HG03571 (cell line): Measurements from ENCODE around the gene DPP10.

Source experiments
- ATAC-seq: cut with Tn5 transposase; IDR thresholded peaks from one replicate; pipeline ENCODE4 v1.9.1; 2021; ENCODE audit not compliant: unreplicated experiment

DPP10 gene

GRCh38 chr2:115115135-115115534, 672.7 kb downstream of the DPP10 start:
- ATAC-seq = no peak

- ATAC-seq = no peak
These were observed 675.9 kb downstream of the DPP10 start for GRCh38 chr2:115118306-115118705.

- no peak for ATAC-seq
These were observed 676.6 kb downstream of the DPP10 start for GRCh38 chr2:115119086-115119485.

- ATAC-seq = no peak
These were observed 680.3 kb downstream of the DPP10 start for GRCh38 chr2:115122701-115123100.

- no peak for ATAC-seq
These were observed 682.4 kb downstream of the DPP10 start for GRCh38 chr2:115124817-115125216.

GRCh38 chr2:115129536-115129935, 687.1 kb downstream of the DPP10 start:
- ATAC-seq = no peak

GRCh38 chr2:115160531-115161080, 718.2 kb downstream of the DPP10 start:
- no peak for ATAC-seq

GRCh38 chr2:115161081-115161770, 718.8 kb downstream of the DPP10 start:
- no peak for ATAC-seq

- no peak for ATAC-seq
These were observed 719.5 kb downstream of the DPP10 start for GRCh38 chr2:115161771-115162493.

- no peak for ATAC-seq
These were observed 720.3 kb downstream of the DPP10 start for GRCh38 chr2:115162494-115163293.

GRCh38 chr2:115163572-115163971, 721.1 kb downstream of the DPP10 start:
- ATAC-seq = no peak

- ATAC-seq = no peak
These were observed 723.2 kb downstream of the DPP10 start for GRCh38 chr2:115165529-115166109.

GRCh38 chr2:115168457-115168856, 726.0 kb downstream of the DPP10 start:
- ATAC-seq = no peak

GRCh38 chr2:115169814-115170213, 727.4 kb downstream of the DPP10 start:
- no peak for ATAC-seq

GRCh38 chr2:115171751-115172150, 729.3 kb downstream of the DPP10 start:
- no peak for ATAC-seq

- ATAC-seq = no peak
These were observed 732.2 kb downstream of the DPP10 start for GRCh38 chr2:115174651-115175050.

GRCh38 chr2:115183144-115183543, 740.7 kb downstream of the DPP10 start:
- no peak for ATAC-seq

GRCh38 chr2:115190459-115190858, 748.0 kb downstream of the DPP10 start:
- no peak for ATAC-seq

GRCh38 chr2:115194623-115195022, 752.2 kb downstream of the DPP10 start:
- ATAC-seq = no peak

GRCh38 chr2:115196587-115196986, 754.1 kb downstream of the DPP10 start:
- ATAC-seq = no peak

GRCh38 chr2:115199966-115200365, 757.5 kb downstream of the DPP10 start:
- no peak for ATAC-seq
